Activated CD8-positive, alpha-beta T cell treated with anti-CD3 and anti-CD28 coated beads, Interleukin-2, amount 10 ng/mL, durations not matched to agents 7 days and 5 days (primary cell): ENCODE measurements around the gene EHBP1. TPM values are rescaled to one million over a fixed set of nuclear protein-coding genes. Genes with fewer than 3 reads are reported as not detected.

Source experiments
- ATAC-seq: fragments of 150-1000 bp; cut with Tn5 transposase; one replicate; pipeline ENCODE4 v1.10.0; 2021; ENCODE audit warnings: moderate library complexity
- CTCF ChIA-PET: fragments of 350-600 bp; sonication (Branson Sonifier 250); formaldehyde crosslinking; loops from one replicate; lab custom pipeline; 2021; ENCODE audit warnings: antibody characterized with exemption; lab: Charles Lee
- POLR2A ChIA-PET: fragments of 350-600 bp; sonication (Branson Sonifier 250); formaldehyde crosslinking; loops from one replicate; lab custom pipeline; 2021; ENCODE audit warnings: antibody characterized with exemption; lab: Charles Lee
- DNase-seq: peaks from one replicate; pipeline ENCODE4 v3.0.0-alpha.2; 2020
- H3K27ac Mint-ChIP-seq: one replicate; pipeline ENCODE4 v1.8.0; 2021; ENCODE audit warnings: mild to moderate bottlenecking, mixed read lengths
- H3K27me3 Mint-ChIP-seq: one replicate; pipeline ENCODE4 v1.8.0; 2021; ENCODE audit warnings: low read depth, mixed read lengths
- H3K36me3 Mint-ChIP-seq: one replicate; pipeline ENCODE4 v1.8.0; 2021; ENCODE audit warnings: low read depth, mixed read lengths
- H3K4me1 Mint-ChIP-seq: one replicate; pipeline ENCODE4 v1.8.0; 2021; ENCODE audit warnings: low read depth, mixed read lengths
- H3K4me3 Mint-ChIP-seq: one replicate; pipeline ENCODE4 v1.8.0; 2021; ENCODE audit warnings: mild to moderate bottlenecking, mixed read lengths
- H3K9me3 Mint-ChIP-seq: one replicate; pipeline ENCODE4 v1.8.0; 2022; ENCODE audit warnings: mixed read lengths; ENCODE audit not compliant: insufficient read depth
- total RNA-seq, 2 experiments: library from RNA; stranded (reverse); gene quantifications; one replicate each; pipeline ENCODE4 v1.2.3, GENCODE V29; 2021

Gene EHBP1
- total RNA-seq, 2 experiments from 2014 or later = 23.4 to 26.3 TPM

DNA sequence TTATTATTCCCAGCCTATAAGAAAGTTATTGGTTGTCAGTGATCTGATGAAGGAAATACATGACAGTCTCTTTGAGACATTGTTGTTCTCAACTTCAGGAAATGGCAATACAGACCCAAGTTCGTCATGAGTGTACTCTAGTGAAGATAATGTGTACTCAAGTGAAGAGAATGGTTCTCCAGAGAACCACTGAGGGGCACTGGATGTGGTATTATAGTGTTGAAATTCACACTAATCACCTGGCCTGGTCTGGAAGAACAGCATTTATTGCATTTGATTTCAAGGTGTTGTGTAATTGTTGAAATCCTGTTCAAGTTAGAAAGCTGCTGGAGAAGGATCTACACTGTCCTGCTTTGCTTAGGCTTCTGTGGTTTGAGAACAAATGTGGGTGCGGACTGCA, 321.7 kb downstream of the EHBP1 start:
- no peaks in the 10 kb centered on the region for H3K9me3 Mint-ChIP-seq
- no peak for ATAC-seq
- H3K4me1 Mint-ChIP-seq = no peaks in the 10 kb centered on the region
- H3K4me3 Mint-ChIP-seq = no peak overlapping the region
- no peak overlapping the region for H3K27ac Mint-ChIP-seq
- no peaks in the 10 kb centered on the region for H3K27me3 Mint-ChIP-seq
- no peaks in the 10 kb centered on the region for H3K36me3 Mint-ChIP-seq
- DNase-seq = no peak
- CTCF ChIA-PET = no interaction called here
- POLR2A ChIA-PET = no interaction called here

- Mint-ChIP-seq H3K36me3 (no peaks in the 10 kb centered on the region), H3K27me3 (no peaks in the 10 kb centered on the region), H3K4me1 (no peaks in the 10 kb centered on the region), H3K27ac (no peak overlapping the region), H3K4me3 (no peak overlapping the region), H3K9me3 (no peaks in the 10 kb centered on the region)
- ChIA-PET CTCF (no interaction called here), POLR2A (no interaction called here)
- DNase-seq = no peak
- no peak for ATAC-seq
Measured at GRCh38 chr2:63029058-63029457, 323.5 kb downstream of the EHBP1 start.

GRCh38 chr2:63034526-63034925, 329.0 kb downstream of the EHBP1 start:
- H3K36me3 Mint-ChIP-seq = no peaks in the 10 kb centered on the region
- H3K27ac Mint-ChIP-seq = no peak overlapping the region
- ChIA-PET CTCF (interaction anchor here (0.9 to 1.6 kb wide), 2 partner anchors 21 to 578 kb away, joined by 4 to 7 read pairs; no protein-coding TSS in a partner anchor), POLR2A (no interaction called here)
- no peak overlapping the region for H3K4me3 Mint-ChIP-seq
- H3K9me3 Mint-ChIP-seq = no peaks in the 10 kb centered on the region
- no peak for ATAC-seq
- H3K4me1 Mint-ChIP-seq = no peaks in the 10 kb centered on the region
- DNase-seq = no peak
- no peaks in the 10 kb centered on the region for H3K27me3 Mint-ChIP-seq

GRCh38 chr2:63035169-63035568, 329.7 kb downstream of the EHBP1 start:
- ChIA-PET CTCF (interaction anchor here (0.9 to 1.6 kb wide), 2 partner anchors 20 to 579 kb away, joined by 4 to 7 read pairs; no protein-coding TSS in a partner anchor), POLR2A (no interaction called here)
- H3K36me3 Mint-ChIP-seq = no peaks in the 10 kb centered on the region
- H3K27ac Mint-ChIP-seq = no peak overlapping the region
- no peaks in the 10 kb centered on the region for H3K9me3 Mint-ChIP-seq
- no peaks in the 10 kb centered on the region for H3K27me3 Mint-ChIP-seq
- DNase-seq (no peak), ATAC-seq (no peak)
- H3K4me1 Mint-ChIP-seq = no peaks in the 10 kb centered on the region
- H3K4me3 Mint-ChIP-seq = no peak overlapping the region

- DNase-seq (no peak), ATAC-seq (no peak)
- Mint-ChIP-seq H3K4me3 (no peak overlapping the region), H3K9me3 (no peaks in the 10 kb centered on the region), H3K27ac (no peak overlapping the region), H3K27me3 (peaks cover 2% of the 10 kb centered on the region), H3K4me1 (no peaks in the 10 kb centered on the region), H3K36me3 (no peaks in the 10 kb centered on the region)
- POLR2A ChIA-PET = no interaction called here
- CTCF ChIA-PET = interaction anchor here (1.6 kb wide), 1 partner anchor 579 kb away, joined by 7 read pairs; no protein-coding TSS in a partner anchor
Measured at GRCh38 chr2:63035660-63036059, 330.1 kb downstream of the EHBP1 start.

GRCh38 chr2:63038034-63038433, 332.5 kb downstream of the EHBP1 start:
- no peak for DNase-seq
- Mint-ChIP-seq H3K27me3 (peaks cover 3% of the 10 kb centered on the region), H3K4me3 (no peak overlapping the region)

GRCh38 chr2:63040586-63040985, 335.1 kb downstream of the EHBP1 start:
- Mint-ChIP-seq H3K4me3 (no peak overlapping the region), H3K27ac (no peak overlapping the region), H3K4me1 (no peaks in the 10 kb centered on the region), H3K9me3 (no peaks in the 10 kb centered on the region), H3K27me3 (peaks cover 9% of the 10 kb centered on the region), H3K36me3 (no peaks in the 10 kb centered on the region)
- POLR2A ChIA-PET = no interaction called here
- CTCF ChIA-PET = no interaction called here
- ATAC-seq (no peak), DNase-seq (no peak)

More at GRCh38 chr2:63038034-63038433, 332.5 kb downstream of the EHBP1 start:
- no peak for ATAC-seq
- Mint-ChIP-seq H3K36me3 (no peaks in the 10 kb centered on the region), H3K4me1 (no peaks in the 10 kb centered on the region), H3K27ac (no peak overlapping the region), H3K9me3 (no peaks in the 10 kb centered on the region)
- ChIA-PET CTCF (no interaction called here), POLR2A (no interaction called here)

GRCh38 chr2:63041592-63041991, 336.1 kb downstream of the EHBP1 start:
- Mint-ChIP-seq H3K9me3 (no peaks in the 10 kb centered on the region), H3K4me3 (no peak overlapping the region), H3K27me3 (peaks cover 16% of the 10 kb centered on the region), H3K4me1 (peaks cover under 1% of the 10 kb centered on the region), H3K27ac (no peak overlapping the region), H3K36me3 (no peaks in the 10 kb centered on the region)
- CTCF ChIA-PET = no interaction called here
- no peak for ATAC-seq
- POLR2A ChIA-PET = no interaction called here
- no peak for DNase-seq

DNA sequence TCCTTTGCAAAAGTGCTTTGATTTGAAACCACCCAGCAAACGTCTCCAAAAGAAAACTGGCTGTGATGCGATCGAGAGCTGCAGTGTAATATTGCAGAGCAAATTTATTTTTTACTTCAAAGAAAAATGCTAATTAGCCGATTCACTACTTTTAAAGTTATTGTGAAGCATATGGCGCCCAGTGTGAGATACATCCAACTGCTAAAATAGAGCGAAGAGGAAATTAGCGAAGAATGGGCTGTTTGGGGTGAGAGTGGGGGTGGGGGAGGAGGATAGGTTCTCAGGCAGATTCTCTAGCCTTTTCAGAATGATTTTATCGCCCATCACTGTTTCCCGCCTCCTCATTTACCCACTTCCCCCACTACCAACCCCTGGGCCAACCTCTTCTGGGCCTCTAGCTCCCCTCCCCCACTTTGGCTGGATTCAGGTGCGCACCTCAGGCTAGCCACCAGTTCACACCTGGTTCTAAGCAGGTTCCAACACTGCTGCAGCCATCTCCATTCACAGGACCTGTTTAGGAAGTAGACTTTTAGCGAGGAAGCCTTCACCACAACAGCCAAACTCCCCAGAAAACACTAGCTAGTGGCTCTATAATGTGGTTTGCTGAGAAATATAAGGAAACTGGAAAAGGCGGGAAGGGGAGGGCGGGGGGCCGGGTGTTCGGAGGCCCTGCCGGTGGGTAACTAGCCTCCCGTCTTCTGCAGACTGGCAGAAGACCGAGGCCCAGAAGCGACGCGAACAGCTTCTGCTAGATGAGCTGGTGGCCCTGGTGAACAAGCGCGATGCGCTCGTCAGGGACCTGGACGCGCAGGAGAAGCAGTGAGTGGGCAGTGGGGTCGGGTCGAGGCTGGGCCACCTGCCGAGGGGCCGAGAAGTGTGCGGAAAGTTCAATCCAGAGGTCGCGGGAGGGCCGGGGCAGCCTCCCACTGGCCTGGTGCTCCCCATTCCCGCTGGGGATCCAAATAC, 339.1 kb downstream of the EHBP1 start:
- no peak for ATAC-seq
- POLR2A ChIA-PET = no interaction called here

DNA sequence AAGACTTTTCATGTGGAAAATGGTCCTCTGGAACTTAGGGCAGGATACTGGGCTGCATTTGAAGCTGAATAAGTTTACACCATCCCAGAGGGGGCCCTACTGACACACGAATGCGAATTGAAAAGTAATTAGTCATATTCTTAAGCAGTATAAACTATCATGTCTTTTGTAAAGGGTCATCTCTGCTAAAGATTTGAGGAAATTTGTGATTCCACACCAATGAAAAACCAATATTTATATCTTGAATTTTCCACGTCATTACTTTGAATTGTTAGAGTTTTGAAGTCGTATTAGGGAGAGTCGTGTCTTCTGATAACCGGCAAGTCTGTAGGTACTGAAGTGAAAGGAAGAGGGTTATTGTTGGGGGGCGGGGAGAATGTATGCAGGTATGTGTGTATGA, 341.0 kb downstream of the EHBP1 start:
- peaks cover 2% of the 10 kb centered on the region for H3K36me3 Mint-ChIP-seq
- no peak for DNase-seq
- POLR2A ChIA-PET = interaction anchor here (1.1 kb wide), 1 partner anchor 13 kb away, joined by 3 read pairs; no protein-coding TSS in a partner anchor
- no peak for ATAC-seq
- H3K27ac Mint-ChIP-seq = no peak overlapping the region
- peak overlapping the region; percentile 43 for H3K4me3 Mint-ChIP-seq
- H3K4me1 Mint-ChIP-seq = peaks cover 39% of the 10 kb centered on the region
- H3K9me3 Mint-ChIP-seq = no peaks in the 10 kb centered on the region
- CTCF ChIA-PET = interaction anchor here (0.7 to 1.1 kb wide), 2 partner anchors 259 to 583 kb away, joined by 3 to 4 read pairs; no protein-coding TSS in a partner anchor
- peaks cover 51% of the 10 kb centered on the region for H3K27me3 Mint-ChIP-seq

More for the DNA sequence above, 339.1 kb downstream of the EHBP1 start:
- CTCF ChIA-PET = no interaction called here
- Mint-ChIP-seq H3K4me3 (no peak overlapping the region), H3K4me1 (peaks cover 28% of the 10 kb centered on the region), H3K27ac (no peak overlapping the region), H3K36me3 (peaks cover 2% of the 10 kb centered on the region), H3K27me3 (peaks cover 44% of the 10 kb centered on the region), H3K9me3 (no peaks in the 10 kb centered on the region)
- DNase-seq = no peak

DNA sequence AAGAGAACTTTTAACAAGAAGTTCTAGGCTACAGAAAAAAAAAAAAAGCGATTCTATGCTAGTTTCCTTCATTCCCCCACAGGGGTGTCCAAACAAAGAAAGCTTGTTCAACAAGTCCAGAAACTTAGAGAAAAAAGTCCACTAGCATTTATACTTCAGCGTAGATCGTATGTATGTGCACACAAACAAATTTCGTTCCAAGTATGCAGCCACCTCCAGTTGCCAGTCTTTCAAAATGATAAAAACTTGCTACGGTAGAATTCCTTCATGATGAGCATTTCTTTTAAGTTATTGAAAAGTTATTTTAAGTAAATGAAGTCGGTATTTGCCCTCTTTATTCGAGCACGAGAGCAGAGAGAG, 341.4 kb downstream of the EHBP1 start:
- ChIA-PET CTCF (interaction anchor here (0.7 to 1.1 kb wide), 2 partner anchors 259 to 583 kb away, joined by 3 to 4 read pairs; no protein-coding TSS in a partner anchor), POLR2A (interaction anchor here (1.1 kb wide), 1 partner anchor 12 kb away, joined by 3 read pairs; no protein-coding TSS in a partner anchor)
- Mint-ChIP-seq H3K27ac (no peak overlapping the region), H3K4me1 (peaks cover 40% of the 10 kb centered on the region), H3K4me3 (peak overlapping the region; percentile 43), H3K9me3 (no peaks in the 10 kb centered on the region), H3K36me3 (peaks cover 2% of the 10 kb centered on the region), H3K27me3 (peaks cover 53% of the 10 kb centered on the region)
- no peak for DNase-seq
- no peak for ATAC-seq
